NB4 (cell line): ENCODE results near the gene GNAT2.

Experiments
- DNase-seq: peaks from one replicate; pipeline ENCODE4 v3.0.0; 2010; ENCODE audit warnings: low read depth
- H3K4me3 ChIP-seq: one replicate; pipeline ENCODE4 v1.5.1; 2011; ENCODE audit warnings: mild to moderate bottlenecking, low read depth, low read length, moderate library complexity
- MAX ChIP-seq: IDR thresholded peaks from 2 replicates; pipeline ENCODE4 v1.6.1; 2011; ENCODE audit warnings: low read depth, low read length
- MYC ChIP-seq: IDR thresholded peaks from 2 replicates; pipeline ENCODE4 v1.6.1; 2011; ENCODE audit warnings: low read depth, low read length
- POLR2A ChIP-seq: IDR thresholded peaks from 2 replicates; pipeline ENCODE4 v1.6.1; 2011; ENCODE audit warnings: mild to moderate bottlenecking; ENCODE audit not compliant: insufficient read length; ENCODE audit errors: extremely low read depth
- TF ChIP-seq, protein P1 (sequence below): IDR thresholded peaks from one replicate; pipeline ENCODE4 v1.5.1; 2012; ENCODE audit warnings: low read depth, low read length

GNAT2 gene

DNA sequence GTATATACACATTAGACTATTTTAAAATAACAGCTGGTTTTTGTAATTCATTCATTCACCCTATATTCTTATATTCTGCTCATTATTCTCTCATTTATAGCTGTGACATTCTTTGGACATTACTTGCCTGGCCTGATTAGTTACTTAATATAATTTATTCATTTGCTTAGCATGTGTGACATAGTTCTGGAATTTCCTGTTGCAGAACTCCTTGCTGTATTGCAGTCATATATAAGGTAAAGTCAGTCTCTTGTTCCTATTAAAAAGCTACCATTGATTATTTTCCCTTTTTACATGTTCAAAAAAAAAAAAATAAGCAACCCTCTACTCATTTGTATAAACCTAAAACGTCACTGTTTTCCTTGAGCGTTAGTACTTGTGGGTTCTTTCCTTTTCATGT, 23.9 kb downstream of the GNAT2 start:
- no peak for TF ChIP-seq MAX
- TF ChIP-seq MYC: no peak
- TF ChIP-seq, protein P1, sequence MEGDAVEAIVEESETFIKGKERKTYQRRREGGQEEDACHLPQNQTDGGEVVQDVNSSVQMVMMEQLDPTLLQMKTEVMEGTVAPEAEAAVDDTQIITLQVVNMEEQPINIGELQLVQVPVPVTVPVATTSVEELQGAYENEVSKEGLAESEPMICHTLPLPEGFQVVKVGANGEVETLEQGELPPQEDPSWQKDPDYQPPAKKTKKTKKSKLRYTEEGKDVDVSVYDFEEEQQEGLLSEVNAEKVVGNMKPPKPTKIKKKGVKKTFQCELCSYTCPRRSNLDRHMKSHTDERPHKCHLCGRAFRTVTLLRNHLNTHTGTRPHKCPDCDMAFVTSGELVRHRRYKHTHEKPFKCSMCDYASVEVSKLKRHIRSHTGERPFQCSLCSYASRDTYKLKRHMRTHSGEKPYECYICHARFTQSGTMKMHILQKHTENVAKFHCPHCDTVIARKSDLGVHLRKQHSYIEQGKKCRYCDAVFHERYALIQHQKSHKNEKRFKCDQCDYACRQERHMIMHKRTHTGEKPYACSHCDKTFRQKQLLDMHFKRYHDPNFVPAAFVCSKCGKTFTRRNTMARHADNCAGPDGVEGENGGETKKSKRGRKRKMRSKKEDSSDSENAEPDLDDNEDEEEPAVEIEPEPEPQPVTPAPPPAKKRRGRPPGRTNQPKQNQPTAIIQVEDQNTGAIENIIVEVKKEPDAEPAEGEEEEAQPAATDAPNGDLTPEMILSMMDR: no peak
- TF ChIP-seq POLR2A: no peak

DNA sequence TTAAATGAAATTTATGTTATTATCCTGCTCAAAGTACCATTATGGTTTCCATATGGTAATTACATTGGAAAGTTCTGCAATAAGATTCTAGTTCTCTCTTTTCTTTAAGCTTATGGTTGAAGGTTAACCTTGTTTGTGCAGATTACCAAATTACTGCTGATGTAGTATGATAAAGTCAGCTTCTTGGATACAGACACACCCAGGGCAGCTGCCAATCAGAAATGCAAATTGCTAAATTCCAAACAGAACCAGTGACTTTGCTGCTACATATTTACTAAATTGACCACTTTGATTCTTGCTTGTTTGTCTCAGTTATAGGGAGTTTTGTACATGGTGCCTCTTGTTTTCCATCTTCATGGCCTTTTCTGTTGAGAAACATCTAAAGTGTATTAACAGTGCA, 26.5 kb downstream of the GNAT2 start:
- DNase-seq: no peak
- no peak overlapping the region for H3K4me3 ChIP-seq
- TF ChIP-seq, protein P1: no peak
- no peak for TF ChIP-seq MAX
- TF ChIP-seq POLR2A: no peak
- no peak for TF ChIP-seq MYC

More for the DNA sequence above, 23.9 kb downstream of the GNAT2 start:
- no peak overlapping the region for H3K4me3 ChIP-seq
- DNase-seq: no peak

- no peak overlapping the region for H3K4me3 ChIP-seq
- no peak for TF ChIP-seq MYC
- TF ChIP-seq, protein P1: no peak
- no peak for TF ChIP-seq MAX
- TF ChIP-seq POLR2A: no peak
- DNase-seq: no peak
These were observed 29.7 kb downstream of the GNAT2 start for GRCh38 chr1:109589679-109590078.

DNA sequence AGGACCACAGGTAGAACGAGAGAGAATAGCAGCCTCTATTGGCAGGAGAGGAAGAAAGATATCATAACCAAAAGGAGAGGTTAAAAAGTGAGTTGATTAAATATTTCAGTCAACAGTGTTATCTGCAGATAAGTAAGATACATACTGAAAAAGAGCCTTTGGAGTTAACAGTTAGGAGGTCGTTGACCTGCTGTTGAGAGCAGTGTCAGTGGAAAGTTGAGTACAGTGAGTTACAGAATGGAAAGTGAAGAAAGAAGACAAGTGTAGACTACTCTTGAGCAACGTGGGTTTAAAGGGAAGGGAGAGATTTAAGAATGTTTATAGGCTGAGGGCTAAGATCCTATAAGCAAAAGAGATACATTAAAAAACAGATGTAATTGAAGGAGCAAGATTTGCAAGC, 30.2 kb downstream of the GNAT2 start:
- TF ChIP-seq MYC: no peak
- TF ChIP-seq POLR2A: no peak
- TF ChIP-seq, protein P1: no peak
- no peak for TF ChIP-seq MAX
- no peak overlapping the region for H3K4me3 ChIP-seq
- DNase-seq: no peak

DNA sequence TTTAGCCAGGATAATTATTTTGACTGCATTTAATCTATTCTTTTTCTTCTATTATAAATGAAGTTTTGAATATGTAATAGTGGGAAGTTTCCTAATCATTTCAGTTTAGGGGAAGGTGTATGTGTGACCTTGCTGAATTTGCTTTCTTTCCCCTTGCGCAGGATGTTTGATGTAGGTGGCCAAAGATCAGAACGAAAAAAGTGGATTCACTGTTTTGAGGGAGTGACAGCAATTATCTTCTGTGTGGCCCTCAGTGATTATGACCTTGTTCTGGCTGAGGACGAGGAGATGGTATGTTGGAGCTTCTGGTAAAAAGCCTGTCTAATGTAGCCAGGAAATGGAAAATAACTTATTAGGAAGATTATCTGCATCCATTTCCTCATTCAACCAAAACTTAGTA, 33.4 kb downstream of the GNAT2 start:
- DNase-seq: no peak
- TF ChIP-seq MAX (no peak), MYC (no peak), POLR2A (no peak)
- TF ChIP-seq, protein P1: no peak
- no peak overlapping the region for H3K4me3 ChIP-seq

DNA sequence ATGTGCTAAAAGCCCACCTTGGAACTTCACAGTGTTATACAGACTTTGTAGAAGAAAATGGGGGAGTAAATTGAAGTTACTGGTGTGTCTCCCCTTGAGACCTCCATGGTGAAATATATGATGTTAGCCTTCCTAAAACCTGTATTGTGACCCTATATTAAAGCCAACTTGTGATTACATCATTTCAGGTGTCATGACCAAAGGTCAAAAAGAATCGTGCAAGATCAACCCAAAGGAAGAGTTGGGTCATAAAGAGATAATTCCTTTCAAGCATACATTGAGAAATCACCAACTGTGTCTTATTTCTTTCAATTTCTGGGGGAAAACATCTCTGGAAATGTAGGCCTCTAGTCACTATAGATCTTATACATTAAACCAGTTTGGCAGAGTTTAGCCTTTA, 34.6 kb downstream of the GNAT2 start:
- TF ChIP-seq POLR2A: no peak
- TF ChIP-seq, protein P1: no peak
- no peak for TF ChIP-seq MYC
- TF ChIP-seq MAX: no peak
- no peak overlapping the region for H3K4me3 ChIP-seq
- DNase-seq: no peak
